HepG2 (cell line): ENCODE data around the gene WNT5A. TPM values are rescaled to one million over a fixed set of nuclear protein-coding genes. Genes with fewer than 3 reads are reported as not detected.
A peak's percentile ranks its signal among the peaks of the same experiment; 100 is the strongest.

Experiments
- ATAC-seq: fragments of 200-7000 bp; cut with Tn5 transposase; 3 replicates; pipeline ENCODE4 v1.9.1; 2020; ENCODE audit warnings: mild to moderate bottlenecking, moderate library complexity
- BruUV-seq: library from RNA; stranded (reverse); fragments of 400-500 nt; replicated peaks from 2 replicates; lab custom pipeline; 2021; lab: Mats Ljungman, UMichigan
- CTCF ChIA-PET: fragments of 300-600 bp; formaldehyde crosslinking; extraction: SDS; loops from one replicate; lab custom pipeline; 2021; ENCODE audit warnings: low total read pairs, inconsistent platforms, low intra/inter-chr PET ratio; lab: Yijun Ruan, JAX
- POLR2A ChIA-PET: fragments of 350-600 bp; sonication (Branson Sonifier 250); formaldehyde crosslinking; loops from one replicate; lab custom pipeline; 2020; ENCODE audit warnings: antibody characterized with exemption, inconsistent platforms; lab: Yijun Ruan, JAX
- DNase-seq: peaks from one replicate; pipeline ENCODE4 v3.0.0-alpha.2; 2015; ENCODE audit warnings: low spot score
- FAIRE-seq: peaks from 3 replicates; lab custom pipeline; 2011; peaks lifted over from hg19 to GRCh38; lab: Jason Lieb, UNC
- H2AFZ ChIP-seq: one replicate; pipeline ENCODE4 v1.6.1; 2011; ENCODE audit warnings: low read length, inconsistent platforms
- H3K27ac ChIP-seq: fragments of 300-600 bp; 3 replicates; pipeline ENCODE4 v1.8.0; 2011; ENCODE audit warnings: mixed run types, mild to moderate bottlenecking, mixed read lengths, low read length, inconsistent platforms; ENCODE audit not compliant: insufficient read depth; ENCODE audit errors: extremely low read length
- H3K27me3 ChIP-seq, 2 experiments: fragments of 200-600 bp in 1 of 2; 2 replicates in 1 of 2; 3 replicates in 1 of 2; pipeline versions ENCODE4 v1.6.0 to v1.8.0; 2011; ENCODE audit warnings: low read length in 2 of 2, mild to moderate bottlenecking in 2 of 2, moderate library complexity in 2 of 2, inconsistent platforms in 1 of 2; ENCODE audit not compliant: insufficient read depth in 2 of 2, control insufficient read depth in 1 of 2
- H3K36me3 ChIP-seq, 2 experiments: fragments of 200-600 bp in 1 of 2; replicated peaks in 1 of 2; 2 replicates in 1 of 2; 3 replicates in 1 of 2; pipeline versions ENCODE4 v1.5.1 to v1.8.0; 2011; ENCODE audit warnings: low read length in 2 of 2, inconsistent platforms in 1 of 2; ENCODE audit not compliant: insufficient read depth in 2 of 2, control insufficient read depth in 1 of 2
- H3K4me1 ChIP-seq: 2 replicates; pipeline ENCODE4 v1.5.1; 2012; ENCODE audit warnings: low read length, inconsistent platforms; ENCODE audit not compliant: insufficient read depth
- H3K4me2 ChIP-seq: 2 replicates; pipeline ENCODE4 v1.6.0; 2011; ENCODE audit warnings: low read depth, low read length, inconsistent platforms
- H3K4me3 ChIP-seq, 3 experiments: fragments of 200-600 bp in 1 of 3; sonication (generic), shearing (Covaris generic) in 1 of 3; replicated peaks in 1 of 3; 2 replicates each; pipeline ENCODE4 v1.5.1; 2011 to 2016; ENCODE audit warnings: low read length in 3 of 3, inconsistent platforms in 2 of 3, low read depth in 2 of 3, mild to moderate bottlenecking in 2 of 3, control low read depth in 1 of 3, mixed read lengths in 1 of 3; ENCODE audit not compliant: insufficient read depth in 1 of 3
- H3K79me2 ChIP-seq: one replicate; pipeline ENCODE4 v1.6.1; 2011; ENCODE audit warnings: low read length, inconsistent platforms; ENCODE audit not compliant: insufficient read depth
- H3K9ac ChIP-seq: 2 replicates; pipeline ENCODE4 v1.6.0; 2011; ENCODE audit warnings: mild to moderate bottlenecking, low read depth, low read length, inconsistent platforms; ENCODE audit not compliant: insufficient read depth
- H3K9me3 ChIP-seq: 2 replicates; pipeline ENCODE4 v1.5.1; 2012; ENCODE audit warnings: mild to moderate bottlenecking, low read length
- H4K20me1 ChIP-seq: 2 replicates; pipeline ENCODE4 v1.6.0; 2011; ENCODE audit warnings: inconsistent platforms, mild to moderate bottlenecking, low read length, moderate library complexity; ENCODE audit not compliant: insufficient read depth
- ATAD3A ChIP-seq: sonication (generic); formaldehyde crosslinking; IDR thresholded peaks from 2 replicates; pipeline ENCODE4 v1.4.0; 2020; ENCODE audit warnings: missing genetic modification reagents
- ELF3 ChIP-seq: IDR thresholded peaks from 2 replicates; pipeline ENCODE4 v1.6.1; 2016; ENCODE audit warnings: missing genetic modification reagents, missing compliant biosample characterization
- FOXA3 ChIP-seq: IDR thresholded peaks from 2 replicates; pipeline ENCODE4 v1.6.1; 2016; ENCODE audit warnings: missing genetic modification reagents, missing compliant biosample characterization
- HES4 ChIP-seq: sonication (generic); formaldehyde crosslinking; IDR thresholded peaks from 2 replicates; pipeline ENCODE4 v1.9.0; 2021; ENCODE audit warnings: mild to moderate bottlenecking, missing genetic modification reagents, borderline replicate concordance
- KLF11 ChIP-seq: IDR thresholded peaks from 2 replicates; pipeline ENCODE4 v1.6.1; 2016; ENCODE audit warnings: missing compliant biosample characterization
- KLF15 ChIP-seq: sonication (generic); formaldehyde crosslinking; IDR thresholded peaks from 2 replicates; pipeline ENCODE4 v1.8.1; 2023; ENCODE audit warnings: borderline replicate concordance, mild to moderate bottlenecking, inconsistent platforms, missing genetic modification reagents, mixed read lengths
- TCF7L2 ChIP-seq: IDR thresholded peaks from 2 replicates; pipeline ENCODE4 v1.6.1; 2011; ENCODE audit warnings: mild to moderate bottlenecking, low read depth, low read length, moderate library complexity
- ZNF225 ChIP-seq: sonication (generic); formaldehyde crosslinking; IDR thresholded peaks from 2 replicates; pipeline ENCODE4 v1.4.0; 2020; ENCODE audit warnings: mild to moderate bottlenecking, missing genetic modification reagents
- ZNF598 ChIP-seq: sonication (generic); formaldehyde crosslinking; IDR thresholded peaks from 2 replicates; pipeline ENCODE4 v1.5.1; 2020; ENCODE audit warnings: mild to moderate bottlenecking, missing genetic modification reagents, borderline replicate concordance
- ZNF75D ChIP-seq: sonication (generic); formaldehyde crosslinking; IDR thresholded peaks from 2 replicates; pipeline ENCODE4 v1.8.1; 2023; ENCODE audit warnings: missing genetic modification reagents, mild to moderate bottlenecking, borderline replicate concordance
- ZSCAN30 ChIP-seq: sonication (generic); formaldehyde crosslinking; IDR thresholded peaks from 2 replicates; pipeline ENCODE4 v1.5.0; 2020; ENCODE audit warnings: mild to moderate bottlenecking, missing genetic modification reagents
- WGBS: methylation state at CpG from one replicate; pipeline ENCODE4 v1.1.6; 2017; ENCODE audit warnings: low lambda C conversion rate; 5-methylcytosine and 5-hydroxymethylcytosine counted together
- in situ Hi-C: cut with HindIII; loops from 2 replicates; pipeline ENCODE4 v1.10.0; 2017; ENCODE audit warnings: low pct_unique_long_range_greater_than_20kb; ENCODE audit not compliant: extremely low pct_ligation_motif_present
- intact Hi-C: fragments of 100-400 bp; cut with micrococcal nuclease; formaldehyde crosslinking; loops from one replicate; pipeline ENCODE4 v1.10.0; 2022; ENCODE audit not compliant: unreplicated experiment
- polyA plus RNA-seq, 8 experiments: library from polyadenylated mRNA; depleted of rRNA in 3 of 8; stranded (reverse) in 7 of 8; unstranded in 1 of 8; fragments of >200 nt; fragmentation: Illumina TruSeq in 4 of 8; extraction: Trizol in 4 of 8; gene quantifications; 2 replicates each; pipeline versions ENCODE4 v1.2.1 to v1.2.3, GENCODE V29; 2011 to 2016; ENCODE audit warnings: low read depth in 4 of 8, missing spikeins in 1 of 8, mixed read lengths in 1 of 8; ENCODE audit not compliant: insufficient read depth in 1 of 8
- total RNA-seq, 5 experiments: library from RNA; depleted of rRNA; stranded (reverse); fragments of >200 nt; fragmentation: Illumina TruSeq; extraction: Trizol; gene quantifications; 2 replicates each; pipeline ENCODE4 v1.2.3, GENCODE V29; 2016; ENCODE audit warnings: low read depth in 1 of 5
- TF ChIP-seq, protein P1 (sequence below): sonication (generic); formaldehyde crosslinking; IDR thresholded peaks from 2 replicates; pipeline ENCODE4 v1.8.0; 2022; ENCODE audit warnings: mild to moderate bottlenecking, missing genetic modification reagents, moderate library complexity

Gene WNT5A
- total and polyA plus RNA-seq, 2 of the 13 experiments (the other 11 are each of a cell fraction or from before 2014, with no cell fraction given) = not detected

DNA sequence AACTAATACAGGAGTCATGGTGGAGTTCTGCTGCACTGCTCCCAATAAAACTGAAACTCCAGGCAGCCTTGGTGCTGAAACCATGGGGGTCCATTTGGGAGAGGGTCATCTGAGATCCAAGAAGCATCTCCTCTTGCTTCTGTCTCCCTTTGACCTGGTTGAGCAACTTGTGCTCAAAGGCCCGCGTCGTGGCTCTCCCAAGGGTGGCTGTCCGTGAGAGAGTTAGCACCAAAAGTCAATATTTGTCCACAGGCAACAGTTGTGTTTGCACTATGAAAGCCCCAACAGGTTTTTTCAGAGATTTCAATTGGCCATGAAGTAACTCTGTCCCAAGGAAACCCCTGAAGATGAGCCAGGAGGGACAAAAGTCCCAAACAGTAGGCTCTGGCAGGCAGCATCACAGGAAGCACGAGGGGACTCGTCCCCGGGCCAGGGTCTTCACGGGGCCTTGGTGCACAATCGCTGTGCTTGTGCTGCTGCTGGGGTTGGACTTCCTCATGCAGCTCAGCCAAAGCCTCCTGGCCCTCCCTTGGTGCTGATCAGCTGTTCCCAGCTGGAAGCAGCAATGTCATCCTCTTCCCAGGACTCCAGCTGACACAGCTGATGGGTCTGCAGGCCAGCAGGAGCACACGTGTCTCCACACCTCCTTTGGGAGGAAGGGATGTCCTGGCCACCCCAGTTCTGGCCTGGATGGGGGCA lies 39.4 kb upstream of the WNT5A start (continued):
- TF ChIP-seq FOXA3 (CRISPR knock-in tag) = peak; percentile 70

DNA sequence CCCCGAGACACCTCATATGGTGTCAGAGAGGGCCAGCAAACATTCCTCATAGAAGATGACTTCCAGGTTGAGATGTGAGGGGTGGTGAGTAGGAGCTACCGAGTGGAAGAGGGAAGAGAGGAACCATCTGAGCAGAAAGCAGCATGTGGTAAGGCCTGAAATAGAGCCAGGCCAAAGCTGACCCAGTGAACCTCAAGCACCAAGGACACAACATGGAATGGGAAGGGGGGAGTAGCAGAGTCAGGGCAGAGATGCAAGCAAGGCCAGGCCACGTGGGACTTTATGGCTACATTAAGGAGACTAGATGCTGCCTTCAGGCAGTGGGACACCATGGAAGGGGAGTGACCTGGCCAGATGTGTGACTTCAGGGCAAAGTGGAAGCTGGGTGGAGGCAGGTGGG lies 38.3 kb upstream of the WNT5A start:
- H3K27me3 ChIP-seq = no peaks in the 10 kb centered on the region
- H3K9me3 ChIP-seq = no peaks in the 10 kb centered on the region
- CTCF ChIA-PET = no interaction called here
- no peaks in the 10 kb centered on the region for H3K36me3 ChIP-seq
- no peak for TF ChIP-seq TCF7L2
- TF ChIP-seq ZSCAN30 (CRISPR knock-in tag) = no peak
- no peak overlapping the region for H2AFZ ChIP-seq
- WGBS = 40% methylated on average over 3 of the region's 3 CpGs
- no peak overlapping the region for H3K4me2 ChIP-seq
- DNase-seq (no peak), FAIRE-seq (no peak), ATAC-seq (no peak)
- H3K4me1 ChIP-seq = peaks cover 14% of the 10 kb centered on the region
- H4K20me1 ChIP-seq = no peaks in the 10 kb centered on the region
- intact Hi-C loops = no loop called here
- no peak overlapping the region for H3K27ac ChIP-seq
- H3K4me3 ChIP-seq = no peak overlapping the region
- in situ Hi-C loops = no loop called here
- H3K79me2 ChIP-seq = no peaks in the 10 kb centered on the region
- H3K9ac ChIP-seq = no peak overlapping the region
- POLR2A ChIA-PET = no interaction called here
- no TSS peak for BruUV-seq

DNA sequence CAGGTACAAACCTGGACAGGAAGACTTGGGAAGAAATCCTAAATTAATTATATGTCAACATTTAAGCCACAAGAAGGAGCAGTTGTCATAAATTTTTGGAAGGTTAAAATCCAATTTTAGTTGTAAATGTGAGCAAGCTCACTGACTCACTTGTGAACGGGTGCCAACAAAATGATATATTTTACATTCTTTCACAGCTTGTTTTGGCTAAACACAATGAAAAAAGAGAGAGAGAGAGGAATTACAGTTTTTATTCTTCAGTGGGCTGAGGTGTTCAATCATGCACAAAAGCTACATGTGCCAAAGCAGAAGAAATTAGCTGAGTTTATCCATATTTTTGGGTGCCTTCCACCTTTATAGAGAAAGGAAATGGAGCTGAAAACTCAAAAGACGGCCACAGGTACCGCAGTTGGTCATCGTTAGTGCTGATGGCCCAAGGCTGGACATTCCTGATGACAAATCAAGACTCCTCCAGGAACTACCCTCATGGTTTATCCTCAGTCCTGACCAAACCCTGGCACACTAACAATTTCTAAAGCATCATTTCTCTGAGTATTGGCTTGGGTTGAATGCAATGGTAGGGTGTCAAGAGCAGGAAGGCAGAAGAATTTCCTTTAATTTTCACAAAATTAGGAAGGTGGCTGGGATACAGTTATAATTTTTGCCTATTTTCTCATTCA lies 37.6 kb upstream of the WNT5A start:
- no TSS peak for BruUV-seq
- intact Hi-C loops (no loop called here), in situ Hi-C loops (no loop called here)
- Histone ChIP-seq H3K36me3 (no peaks in the 10 kb centered on the region), H3K27me3 (no peaks in the 10 kb centered on the region), H3K4me3 (no peak overlapping the region), H4K20me1 (no peaks in the 10 kb centered on the region), H3K4me2 (no peak overlapping the region), H3K9me3 (no peaks in the 10 kb centered on the region), H3K4me1 (peaks cover 14% of the 10 kb centered on the region), H3K79me2 (no peaks in the 10 kb centered on the region), H3K27ac (no peak overlapping the region), H3K9ac (no peak overlapping the region), H2AFZ (no peak overlapping the region)
- FAIRE-seq (no peak), DNase-seq (no peak), ATAC-seq (no peak)
- CTCF ChIA-PET = no interaction called here
- 76% methylated on average over 4 of the region's 4 CpGs for WGBS
- POLR2A ChIA-PET = no interaction called here
- TF ChIP-seq ELF3 (CRISPR knock-in tag) (no peak), ZNF225 (CRISPR knock-in tag) (no peak), ATAD3A (no peak), HES4 (no peak), KLF15 (no peak), ZNF75D (no peak), ZNF598 (CRISPR knock-in tag) (no peak), KLF11 (CRISPR knock-in tag) (no peak)
- TF ChIP-seq, protein P1, sequence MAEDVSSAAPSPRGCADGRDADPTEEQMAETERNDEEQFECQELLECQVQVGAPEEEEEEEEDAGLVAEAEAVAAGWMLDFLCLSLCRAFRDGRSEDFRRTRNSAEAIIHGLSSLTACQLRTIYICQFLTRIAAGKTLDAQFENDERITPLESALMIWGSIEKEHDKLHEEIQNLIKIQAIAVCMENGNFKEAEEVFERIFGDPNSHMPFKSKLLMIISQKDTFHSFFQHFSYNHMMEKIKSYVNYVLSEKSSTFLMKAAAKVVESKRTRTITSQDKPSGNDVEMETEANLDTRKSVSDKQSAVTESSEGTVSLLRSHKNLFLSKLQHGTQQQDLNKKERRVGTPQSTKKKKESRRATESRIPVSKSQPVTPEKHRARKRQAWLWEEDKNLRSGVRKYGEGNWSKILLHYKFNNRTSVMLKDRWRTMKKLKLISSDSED = no peak
